ENCODE data around the gene FPR1. TPM values are rescaled to one million over a fixed set of nuclear protein-coding genes. Genes with fewer than 3 reads are reported as not detected.

FPR1 gene
- total RNA-seq, 3 donors from 2014 or later = 6.0 to 14.9 (median 13.1) TPM

GRCh38 chr19:51784922-51785690 is 33.4 kb upstream of the FPR1 start:
- H3K27ac ChIP-seq = peak overlapping the region in 1 of 2 donors; percentile 20
- intact Hi-C loops (cut with DNase I; ENCODE audit: low total_unique reads) = no loop called here
- H3K27me3 ChIP-seq = peaks cover 0 to 1% of the 10 kb centered on the region in 2 donors

GRCh38 chr19:51784109-51784785 is 32.6 kb upstream of the FPR1 start:
- Histone ChIP-seq H3K4me1 (no peaks in the 10 kb centered on the region), H3K27ac (peak overlapping the region in 1 of 2 donors; percentile 12), H3K9me3 (no peaks in the 10 kb centered on the region), H3K27me3 (peaks cover 0 to 9% of the 10 kb centered on the region in 2 donors), H3K36me3 (no peaks in the 10 kb centered on the region), H3K4me3 (no peak overlapping the region)
- no peak for DNase-seq (ENCODE audit: low spot score in 2 of 2)
- intact Hi-C loops (cut with DNase I; ENCODE audit: low total_unique reads) = no loop called here
- TF ChIP-seq CTCF (IDR thresholded peaks at IDR 0.05) = no peak
- TF ChIP-seq POLR2A (IDR thresholded peaks at IDR 0.05) = no peak
- TF ChIP-seq POLR2AphosphoS5 (IDR thresholded peaks at IDR 0.05) = no peak

More at GRCh38 chr19:51784922-51785690, 33.4 kb upstream of the FPR1 start:
- Histone ChIP-seq H3K4me1 (no peaks in the 10 kb centered on the region), H3K9me3 (no peaks in the 10 kb centered on the region), H3K36me3 (no peaks in the 10 kb centered on the region), H3K4me3 (no peak overlapping the region)
- peak in 1 of 2 donors; percentile 20 for DNase-seq (ENCODE audit: low spot score in 2 of 2)
- TF ChIP-seq POLR2A (IDR thresholded peaks at IDR 0.05) = no peak
- TF ChIP-seq POLR2AphosphoS5 (IDR thresholded peaks at IDR 0.05) = no peak
- TF ChIP-seq CTCF (IDR thresholded peaks at IDR 0.05) = no peak

- Histone ChIP-seq H3K9me3 (no peaks in the 10 kb centered on the region), H3K27me3 (peaks cover 0 to 13% of the 10 kb centered on the region in 2 donors), H3K4me3 (no peak overlapping the region), H3K4me1 (no peaks in the 10 kb centered on the region), H3K36me3 (no peaks in the 10 kb centered on the region), H3K27ac (no peak overlapping the region)
- TF ChIP-seq POLR2A (IDR thresholded peaks at IDR 0.05) = no peak
- TF ChIP-seq CTCF (IDR thresholded peaks at IDR 0.05) = no peak
- TF ChIP-seq POLR2AphosphoS5 (IDR thresholded peaks at IDR 0.05) = no peak
- intact Hi-C loops (cut with DNase I; ENCODE audit: low total_unique reads) = no loop called here
- DNase-seq (ENCODE audit: low spot score in 2 of 2) = no peak
Measured at GRCh38 chr19:51783372-51783771, 31.7 kb upstream of the FPR1 start.

GRCh38 chr19:51781999-51782398 is 30.3 kb upstream of the FPR1 start:
- TF ChIP-seq POLR2A (IDR thresholded peaks at IDR 0.05) = no peak
- TF ChIP-seq CTCF (IDR thresholded peaks at IDR 0.05) = no peak
- TF ChIP-seq POLR2AphosphoS5 (IDR thresholded peaks at IDR 0.05) = no peak
- no peak for DNase-seq (ENCODE audit: low spot score in 2 of 2)
- Histone ChIP-seq H3K9me3 (no peaks in the 10 kb centered on the region), H3K4me3 (no peak overlapping the region), H3K27ac (no peak overlapping the region), H3K4me1 (no peaks in the 10 kb centered on the region), H3K27me3 (peaks cover 0 to 13% of the 10 kb centered on the region in 2 donors), H3K36me3 (no peaks in the 10 kb centered on the region)
- intact Hi-C loops (cut with DNase I; ENCODE audit: low total_unique reads) = no loop called here

- Histone ChIP-seq H3K27me3 (peaks cover 0 to 13% of the 10 kb centered on the region in 2 donors), H3K4me1 (no peaks in the 10 kb centered on the region), H3K36me3 (no peaks in the 10 kb centered on the region), H3K9me3 (no peaks in the 10 kb centered on the region), H3K27ac (no peak overlapping the region), H3K4me3 (no peak overlapping the region)
- no peak for DNase-seq (ENCODE audit: low spot score in 2 of 2)
- TF ChIP-seq POLR2A (IDR thresholded peaks at IDR 0.05) (no peak), CTCF (IDR thresholded peaks at IDR 0.05) (no peak), POLR2AphosphoS5 (IDR thresholded peaks at IDR 0.05) (no peak)
- intact Hi-C loops (cut with DNase I; ENCODE audit: low total_unique reads) = no loop called here
Measured at GRCh38 chr19:51780270-51780669, 28.6 kb upstream of the FPR1 start.

Measured in breast epithelium (tissue), 4 donors.